Activated CD4-positive, alpha-beta T cell treated with anti-CD3 and anti-CD28 coated beads, Interleukin-2, amount 50 U/mL, for 4 hours (primary cell): ENCODE results near the gene TMPRSS6.

ENCODE experiments used
- DNase-seq, 2 experiments: peaks; one replicate each; pipeline ENCODE4 v3.0.0-alpha.2; 2020

TMPRSS6 gene

GRCh38 chr22:37063431-37064420 lies 45.8 kb downstream of the TMPRSS6 start:
- DNase-seq, result no peak

- DNase-seq, result no peak
Observed at GRCh38 chr22:37062702-37063381, 46.7 kb downstream of the TMPRSS6 start.

GRCh38 chr22:37062376-37062675 lies 47.2 kb downstream of the TMPRSS6 start:
- no peak for DNase-seq

DNA sequence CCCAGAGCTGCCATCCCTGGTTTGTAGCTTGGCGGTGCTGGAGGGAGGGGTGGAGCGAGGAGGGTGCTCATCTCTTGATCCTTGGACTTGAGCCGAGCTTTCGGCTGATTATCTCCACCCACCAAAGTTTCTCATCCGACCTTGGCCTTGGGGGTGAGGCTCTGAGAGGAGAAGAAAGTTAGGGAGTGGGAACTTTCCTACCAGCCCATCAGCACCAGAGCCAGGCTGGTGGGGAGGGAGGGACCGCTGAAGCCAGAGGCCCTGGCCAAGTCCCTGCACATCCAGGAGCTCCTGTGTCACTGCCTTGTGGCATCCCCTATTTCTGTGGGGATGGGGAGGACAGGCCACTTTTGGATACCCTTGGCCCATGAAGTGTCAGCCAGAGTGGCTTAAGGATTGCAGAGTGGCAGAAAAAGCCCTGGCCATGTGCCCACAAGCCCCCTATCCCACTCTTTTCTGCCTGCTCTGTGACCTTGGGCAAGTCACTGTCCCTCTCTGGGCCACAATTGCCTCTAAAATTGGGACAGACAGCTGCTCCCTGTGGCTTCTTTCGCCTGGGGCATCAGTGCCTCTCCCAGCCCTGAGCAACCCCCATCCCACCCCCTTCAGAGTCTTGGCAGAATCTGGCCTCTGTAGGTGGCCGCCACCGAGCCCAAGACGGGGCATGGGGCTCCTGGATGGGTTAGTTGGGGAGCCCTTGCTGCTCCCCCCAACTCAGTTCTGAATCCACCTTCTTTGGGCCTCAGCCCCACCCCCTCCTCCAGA lies 47.7 kb downstream of the TMPRSS6 start:
- DNase-seq, result no peak

DNA sequence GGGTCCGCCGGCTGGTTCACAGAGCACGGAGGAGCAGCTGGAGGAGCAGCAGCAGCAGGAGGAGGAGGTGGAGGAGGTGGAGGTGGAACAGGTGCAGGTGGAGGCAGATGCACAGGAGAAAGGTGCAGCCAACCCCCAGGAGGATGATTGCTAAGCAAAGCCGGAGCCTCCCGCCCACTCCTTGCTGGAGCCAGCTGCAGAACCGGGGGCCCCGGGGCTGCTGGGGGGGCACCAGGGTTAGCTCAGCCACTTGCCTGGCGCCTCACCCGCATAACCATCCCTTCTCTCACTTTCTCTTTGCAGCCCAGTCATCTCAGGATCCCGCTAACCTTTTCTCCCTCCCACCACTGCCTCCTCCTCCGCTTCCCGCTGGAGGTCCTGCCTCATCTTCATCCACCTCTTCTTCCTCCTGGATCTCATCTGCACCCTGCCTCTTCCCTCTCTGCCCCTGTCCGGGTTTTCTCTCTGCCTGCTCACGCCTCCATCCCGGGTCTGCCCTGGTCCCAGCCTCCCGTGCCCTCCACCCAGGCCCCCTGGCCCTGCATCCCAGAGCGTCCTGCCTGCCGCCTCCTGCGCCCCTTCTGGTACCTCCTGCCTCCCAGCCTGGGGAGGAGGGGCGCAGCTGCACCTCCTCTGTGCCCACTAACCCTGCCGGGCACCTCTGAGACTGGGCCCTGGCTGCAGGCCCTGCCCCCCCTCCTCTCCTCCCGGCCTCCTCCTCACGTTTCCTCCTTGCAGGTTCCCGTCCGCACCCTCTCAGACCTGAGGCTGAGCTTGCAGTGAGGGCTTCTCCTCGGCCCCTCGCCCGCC lies 48.5 kb downstream of the TMPRSS6 start:
- no peak for DNase-seq

DNA sequence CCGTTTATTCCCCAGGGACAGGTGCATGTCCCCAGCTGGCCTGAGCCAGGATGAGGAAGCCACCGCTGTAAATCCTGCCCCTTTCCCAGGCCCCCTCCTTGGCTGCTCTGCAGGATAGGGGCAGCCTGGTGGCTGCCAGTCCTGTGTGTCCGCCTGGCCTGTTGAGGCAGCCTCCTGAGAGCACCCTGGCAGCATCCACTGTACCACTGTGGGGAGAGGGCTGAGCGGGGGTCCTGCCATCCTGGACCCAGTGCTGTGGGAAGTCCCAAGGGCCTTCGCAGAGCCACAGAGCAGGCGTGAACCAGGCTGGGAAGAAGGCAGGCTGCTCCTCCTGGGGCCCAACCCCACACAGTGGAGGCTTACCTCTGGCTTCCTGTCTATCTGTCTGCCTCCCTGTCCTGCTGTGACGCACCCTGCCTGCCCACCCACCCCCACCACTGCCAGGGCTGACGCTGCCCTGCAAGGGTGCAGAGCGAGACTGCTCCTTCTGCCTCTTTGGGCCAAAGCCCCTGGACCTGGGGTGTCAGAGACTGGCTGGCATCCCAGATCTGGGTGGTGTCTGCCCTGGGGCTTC lies 49.5 kb downstream of the TMPRSS6 start:
- no peak for DNase-seq

DNA sequence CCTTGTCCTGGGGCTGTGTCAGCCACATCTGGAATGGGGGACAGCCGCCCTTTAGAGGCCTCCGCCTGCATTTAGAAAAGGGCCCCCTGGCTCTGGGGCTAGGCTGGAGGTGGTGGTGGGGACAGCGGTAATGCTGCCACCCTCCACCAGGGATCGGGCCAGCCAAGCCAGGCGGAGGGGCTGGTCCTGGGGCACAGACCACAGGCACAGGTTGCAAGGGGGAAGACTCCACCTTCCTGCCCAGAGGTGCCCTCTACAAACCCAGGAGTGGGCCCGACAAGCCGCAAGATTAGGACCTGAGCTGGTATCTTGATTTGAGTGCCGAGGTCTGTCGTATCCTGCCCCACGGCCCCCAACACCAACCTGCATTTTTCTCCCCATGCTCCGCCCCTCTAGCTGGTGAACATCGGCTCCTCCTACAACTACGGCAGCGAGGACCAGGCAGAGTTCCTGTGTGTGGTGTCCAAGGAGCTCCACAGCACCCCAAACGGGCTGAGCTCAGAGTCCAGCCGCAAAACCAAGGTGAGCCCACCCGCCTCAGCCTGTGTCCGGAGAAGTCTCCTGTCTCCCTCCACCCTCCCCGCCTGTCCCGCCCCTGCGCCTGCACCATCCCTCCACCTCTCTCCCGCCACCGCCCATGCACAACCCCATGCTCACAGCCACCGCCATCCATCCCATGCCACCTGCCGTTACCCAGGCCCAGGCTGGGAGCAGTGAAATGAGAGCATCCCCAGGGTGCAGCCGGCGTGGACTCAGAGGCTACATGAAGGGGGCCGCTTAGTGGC lies 50.4 kb downstream of the TMPRSS6 start:
- DNase-seq, result no peak

DNA sequence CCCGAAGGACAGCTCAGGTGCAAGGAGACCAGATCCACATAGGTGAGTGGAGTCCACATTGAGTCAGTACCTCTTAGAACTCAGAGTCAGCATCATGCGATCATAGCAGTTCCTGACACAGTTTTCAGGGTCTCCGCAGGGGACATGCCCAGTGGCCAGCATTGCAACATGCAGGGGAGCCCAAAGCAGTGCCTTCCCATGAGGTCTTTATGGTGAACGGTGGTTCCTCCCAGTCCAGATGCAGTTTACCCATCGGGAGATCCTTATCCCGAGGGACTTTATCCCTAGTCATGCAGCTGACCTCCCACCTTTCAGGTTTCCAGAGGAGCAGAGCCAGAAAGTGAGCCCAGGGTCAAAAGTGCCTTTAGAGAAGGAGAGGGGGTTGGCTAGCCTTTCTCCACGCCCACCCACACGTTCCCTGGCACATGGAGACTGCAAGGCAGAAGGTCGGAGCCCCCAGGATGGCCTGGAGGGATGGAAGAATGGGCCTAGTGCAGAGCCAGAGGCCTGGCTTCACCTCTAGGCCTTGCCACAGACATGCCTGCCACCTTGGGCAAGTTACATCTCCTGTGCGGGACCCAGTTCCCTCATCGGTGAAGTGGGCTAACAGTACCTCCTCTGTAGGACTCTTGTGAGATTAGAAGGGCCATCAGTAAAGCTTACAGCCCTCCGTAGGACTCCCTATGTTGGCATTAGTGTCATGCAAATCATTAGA lies 51.6 kb downstream of the TMPRSS6 start:
- no peak for DNase-seq

GRCh38 chr22:37057226-37057625 lies 52.3 kb downstream of the TMPRSS6 start:
- no peak for DNase-seq

GRCh38 chr22:37056246-37056645 lies 53.3 kb downstream of the TMPRSS6 start:
- DNase-seq, result no peak

DNA sequence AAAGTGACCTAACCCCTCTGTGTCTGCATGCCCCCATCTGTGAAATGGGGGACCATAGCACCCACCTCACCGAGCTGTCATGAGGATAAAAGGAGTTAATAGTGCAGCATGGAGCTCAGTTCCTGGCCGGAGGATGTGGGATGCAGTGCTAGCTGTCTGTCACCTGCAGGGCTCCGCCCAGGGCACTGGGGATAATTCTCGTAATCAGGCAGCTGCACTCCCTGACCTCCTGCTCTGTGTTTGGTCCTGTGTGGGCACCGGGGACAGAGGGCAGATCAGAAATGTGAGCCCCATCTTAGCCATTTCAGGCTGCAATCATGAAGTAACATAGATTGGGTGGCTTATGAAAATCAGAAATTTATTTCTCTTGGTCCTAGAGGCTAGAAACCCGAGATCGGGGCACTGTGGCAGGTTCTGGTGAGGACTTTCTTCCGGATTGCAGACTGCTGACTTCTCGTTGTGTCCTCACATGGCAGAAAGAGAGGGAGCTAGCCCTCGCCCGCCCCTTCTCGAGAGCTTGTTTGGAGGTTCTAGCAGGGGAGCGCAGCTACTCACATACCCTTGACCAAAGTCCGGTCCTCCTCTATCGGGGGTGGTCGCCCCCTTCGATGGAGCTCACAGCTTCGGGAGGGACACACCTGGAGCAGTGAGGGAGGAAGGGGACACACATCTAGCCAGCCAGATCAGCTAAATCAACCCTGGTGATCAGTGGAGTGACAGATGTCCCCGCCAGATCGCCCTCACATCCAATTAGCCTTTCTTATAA lies 54.7 kb downstream of the TMPRSS6 start:
- DNase-seq, result no peak

DNA sequence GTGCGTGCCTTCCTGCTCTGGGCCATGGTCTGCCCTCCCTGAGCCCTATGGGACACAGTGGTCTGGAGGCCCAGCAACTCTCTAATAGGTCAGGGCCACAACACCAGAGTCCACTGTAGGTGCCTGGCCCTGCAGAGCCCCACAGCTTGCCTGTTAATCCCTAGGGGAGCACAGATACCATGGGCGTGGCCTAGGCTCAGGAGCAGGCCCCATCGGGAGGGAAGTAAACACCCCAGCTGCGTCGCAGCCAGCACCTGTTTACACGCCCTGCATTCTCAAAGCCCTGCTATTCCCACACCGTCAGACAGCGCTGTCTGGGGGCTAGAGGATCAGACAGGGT lies 55.5 kb downstream of the TMPRSS6 start:
- DNase-seq, result no peak

- no peak for DNase-seq
Observed at GRCh38 chr22:37053310-37054055, 56.0 kb downstream of the TMPRSS6 start.

GRCh38 chr22:37052386-37053309 lies 56.9 kb downstream of the TMPRSS6 start:
- no peak for DNase-seq

GRCh38 chr22:37051391-37052385 lies 57.8 kb downstream of the TMPRSS6 start, which contains the start of gene KCTD17:
TSS of gene KCTD17 (plus strand) at chr22:37051742. CDS start at chr22:37051761, 19 bp downstream.
- peak; percentile 65 to 66 for DNase-seq

DNA sequence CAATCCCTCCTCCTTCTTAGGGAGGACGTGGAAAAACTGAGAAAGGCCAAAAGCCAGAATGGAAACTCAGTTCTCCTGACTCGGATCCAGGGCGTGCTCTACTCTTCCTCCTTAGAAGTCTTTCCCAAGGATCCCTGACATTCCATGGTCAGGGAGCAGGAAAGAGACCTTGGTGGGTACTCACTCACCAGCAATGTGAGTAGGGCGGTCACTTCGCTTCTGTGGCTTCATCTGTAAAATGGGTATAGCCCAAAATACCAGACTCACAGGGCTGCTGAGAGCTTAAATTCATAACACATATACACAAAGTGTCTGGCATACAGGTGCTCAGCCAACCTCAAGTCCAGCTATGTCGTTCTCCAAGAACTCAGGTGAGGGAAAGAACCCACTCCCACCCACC lies 58.6 kb downstream of the TMPRSS6 start:
- DNase-seq, result no peak

- no peak for DNase-seq
Observed at GRCh38 chr22:37049224-37049623, 60.3 kb downstream of the TMPRSS6 start.
